PC-3 (cell line): ENCODE measurements around the gene TRPV5.

Source experiments
- CTCF ChIP-seq: fragments of 300-600 bp; sonication (generic); conservative IDR thresholded peaks from 2 replicates; pipeline ENCODE4 v1.5.1; 2017; ENCODE audit warnings: antibody characterized with exemption, low read depth, mild to moderate bottlenecking, low read length
- EZH2phosphoT487 ChIP-seq: fragments of 300-600 bp; sonication (generic); IDR thresholded peaks from 2 replicates; pipeline ENCODE4 v1.6.1; 2018; ENCODE audit warnings: mild to moderate bottlenecking, antibody characterized with exemption, low read length, borderline replicate concordance

GRCh38 chr7:142880876-142881505 is 52.6 kb downstream of the TRPV5 start:
- TF ChIP-seq CTCF (peak; percentile 88), EZH2phosphoT487 (no peak)
